WTC11 (cell line): ENCODE data around the gene ZNF605. TPM values are rescaled to one million over a fixed set of nuclear protein-coding genes. Genes with fewer than 3 reads are reported as not detected.
A peak's percentile ranks its signal among the peaks of the same experiment; 100 is the strongest.

ENCODE experiments used
- ATAC-seq: fragments of 200-7000 bp; cut with Tn5 transposase; 2 replicates; pipeline ENCODE4 v1.10.0; 2021; ENCODE audit warnings: mild to moderate bottlenecking, moderate library complexity
- CTCF ChIA-PET: fragments of 300-600 bp; sonication (Branson Sonifier 250); formaldehyde crosslinking; loops from one replicate; lab custom pipeline; 2021; ENCODE audit warnings: antibody characterized with exemption; lab: Charles Lee
- POLR2A ChIA-PET: fragments of 350-600 bp; sonication (Branson Sonifier 250); formaldehyde crosslinking; loops from one replicate; lab custom pipeline; 2021; ENCODE audit warnings: antibody characterized with exemption; lab: Charles Lee
- DNase-seq: peaks from one replicate; pipeline ENCODE4 v3.0.0; 2021; ENCODE audit warnings: low spot score
- H3K27ac Mint-ChIP-seq: 2 replicates; pipeline ENCODE4 v1.8.0; 2021; ENCODE audit warnings: mixed read lengths
- H3K27me3 Mint-ChIP-seq: 2 replicates; pipeline ENCODE4 v1.8.0; 2021; ENCODE audit warnings: low read depth, mild to moderate bottlenecking, moderate library complexity, mixed read lengths
- H3K36me3 Mint-ChIP-seq: 2 replicates; pipeline ENCODE4 v1.8.0; 2021; ENCODE audit warnings: mixed read lengths
- H3K4me1 Mint-ChIP-seq: 2 replicates; pipeline ENCODE4 v1.8.0; 2022; ENCODE audit warnings: mixed read lengths
- H3K4me3 Mint-ChIP-seq: 2 replicates; pipeline ENCODE4 v1.8.0; 2021; ENCODE audit warnings: mild to moderate bottlenecking, moderate library complexity, mixed read lengths
- H3K9me3 Mint-ChIP-seq: 2 replicates; pipeline ENCODE4 v1.8.0; 2021; ENCODE audit warnings: mixed read lengths
- ARID4B ChIP-seq: sonication (generic); formaldehyde crosslinking; IDR thresholded peaks from 2 replicates; pipeline ENCODE4 v1.8.0; 2023; ENCODE audit warnings: missing genetic modification reagents, mild to moderate bottlenecking, borderline replicate concordance
- ATF3 ChIP-seq: sonication (generic); formaldehyde crosslinking; conservative IDR thresholded peaks from 2 replicates; pipeline ENCODE4 v1.8.1; 2022; ENCODE audit warnings: mild to moderate bottlenecking, missing genetic modification reagents
- ATF6 ChIP-seq: sonication (generic); formaldehyde crosslinking; IDR thresholded peaks from 2 replicates; pipeline ENCODE4 v1.8.1; 2023; ENCODE audit warnings: mild to moderate bottlenecking, missing genetic modification reagents
- CBFB ChIP-seq: sonication (generic); formaldehyde crosslinking; IDR thresholded peaks from 2 replicates; pipeline ENCODE4 v1.8.1; 2022; ENCODE audit warnings: mild to moderate bottlenecking, low read depth, missing genetic modification reagents
- CREB1 ChIP-seq: sonication (generic); formaldehyde crosslinking; IDR thresholded peaks from 2 replicates; pipeline ENCODE4 v1.8.0; 2023; ENCODE audit warnings: mild to moderate bottlenecking, missing genetic modification reagents
- ESRRA ChIP-seq: sonication (generic); formaldehyde crosslinking; IDR thresholded peaks from 2 replicates; pipeline ENCODE4 v1.8.1; 2022; ENCODE audit warnings: mild to moderate bottlenecking, missing genetic modification reagents, borderline replicate concordance
- MYBL2 ChIP-seq: sonication (generic); formaldehyde crosslinking; IDR thresholded peaks from 2 replicates; pipeline ENCODE4 v1.8.1; 2023; ENCODE audit warnings: mild to moderate bottlenecking, moderate library complexity, missing genetic modification reagents
- NFE2L1 ChIP-seq: sonication (generic); formaldehyde crosslinking; IDR thresholded peaks from 2 replicates; pipeline ENCODE4 v1.8.1; 2023; ENCODE audit warnings: missing genetic modification reagents
- SMAD3 ChIP-seq: sonication (generic); formaldehyde crosslinking; IDR thresholded peaks from 2 replicates; pipeline ENCODE4 v1.8.0; 2022; ENCODE audit warnings: missing genetic modification reagents, mild to moderate bottlenecking, borderline replicate concordance
- TEAD4 ChIP-seq: sonication (generic); formaldehyde crosslinking; IDR thresholded peaks from 2 replicates; pipeline ENCODE4 v1.8.0; 2022; ENCODE audit warnings: mild to moderate bottlenecking, missing genetic modification reagents
- ZBTB21 ChIP-seq: sonication (generic); formaldehyde crosslinking; IDR thresholded peaks from 2 replicates; pipeline ENCODE4 v1.8.1; 2023; ENCODE audit warnings: mild to moderate bottlenecking, missing genetic modification reagents, borderline replicate concordance
- ZBTB43 ChIP-seq: sonication (generic); formaldehyde crosslinking; IDR thresholded peaks from 2 replicates; pipeline ENCODE4 v1.8.1; 2023; ENCODE audit warnings: mild to moderate bottlenecking, missing genetic modification reagents
- ZMAT4 ChIP-seq: fragments of 250-450 bp; sonication (Bioruptor Pico); IDR thresholded peaks from 2 replicates; pipeline ENCODE4 v1.9.0; 2021; ENCODE audit warnings: mild to moderate bottlenecking
- ZNF138 ChIP-seq: sonication (generic); formaldehyde crosslinking; conservative IDR thresholded peaks from 2 replicates; pipeline ENCODE4 v1.8.1; 2022; ENCODE audit warnings: mild to moderate bottlenecking, moderate library complexity, missing genetic modification reagents
- ZNF416 ChIP-seq: fragments of 250-450 bp; sonication (Bioruptor Pico); IDR thresholded peaks from 2 replicates; pipeline ENCODE4 v1.9.0; 2021; ENCODE audit warnings: mild to moderate bottlenecking, inconsistent platforms
- total RNA-seq: library from RNA; stranded (reverse); gene quantifications from 3 replicates; pipeline ENCODE4 v1.2.3, GENCODE V29; 2021
- TF ChIP-seq, protein P1 (sequence below): sonication (generic); formaldehyde crosslinking; IDR thresholded peaks from 2 replicates; pipeline ENCODE4 v1.8.0; 2022; ENCODE audit warnings: mild to moderate bottlenecking, missing genetic modification reagents
- TF ChIP-seq, protein P2 (sequence below): sonication (generic); formaldehyde crosslinking; IDR thresholded peaks from 2 replicates; pipeline ENCODE4 v1.8.0; 2022; ENCODE audit warnings: mild to moderate bottlenecking, missing genetic modification reagents
- TF ChIP-seq, protein P3 (sequence below): sonication (generic); formaldehyde crosslinking; IDR thresholded peaks from 2 replicates; pipeline ENCODE4 v1.8.1; 2023; ENCODE audit warnings: mild to moderate bottlenecking, moderate library complexity, missing genetic modification reagents

Gene ZNF605
- total RNA-seq, 1 experiment from 2014 or later, result 21.1 TPM

DNA sequence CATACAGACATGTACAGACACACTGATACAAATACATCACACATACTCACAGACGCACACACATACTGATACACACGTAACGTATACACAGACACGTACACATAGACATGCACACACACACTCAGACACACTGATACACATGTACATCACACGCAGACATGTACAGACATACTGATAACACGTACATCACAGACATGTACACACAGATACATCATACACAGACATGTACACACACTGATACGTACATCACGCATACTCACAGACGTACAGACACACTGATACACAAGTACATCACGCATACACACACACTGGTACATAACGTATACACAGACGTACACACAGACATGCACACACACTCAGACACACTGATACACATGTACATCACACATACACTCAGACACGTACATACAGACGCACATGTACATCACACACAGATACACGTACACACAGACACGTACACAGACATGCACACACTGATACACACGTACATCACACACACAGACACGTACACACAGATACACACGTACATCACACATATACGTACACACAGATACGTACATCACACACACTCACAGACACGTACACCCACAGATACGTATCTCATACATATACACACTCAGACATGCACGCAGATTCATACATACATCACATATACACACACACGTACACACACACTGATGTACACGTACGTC, 5.1 kb downstream of the ZNF605 start:
- H3K36me3 Mint-ChIP-seq, result peaks cover 40% of the 10 kb centered on the region
- H3K27me3 Mint-ChIP-seq, result no peaks in the 10 kb centered on the region; the same call in none of the 2 replicates
- H3K9me3 Mint-ChIP-seq, result peaks cover 34% of the 10 kb centered on the region
- ChIA-PET CTCF (no interaction called here), POLR2A (no interaction called here)
- peaks cover 9% of the 10 kb centered on the region for H3K4me1 Mint-ChIP-seq
- no peak overlapping the region for H3K27ac Mint-ChIP-seq
- no peak for DNase-seq
- no peak for ATAC-seq
- no peak overlapping the region for H3K4me3 Mint-ChIP-seq
- TF ChIP-seq, protein P1, sequence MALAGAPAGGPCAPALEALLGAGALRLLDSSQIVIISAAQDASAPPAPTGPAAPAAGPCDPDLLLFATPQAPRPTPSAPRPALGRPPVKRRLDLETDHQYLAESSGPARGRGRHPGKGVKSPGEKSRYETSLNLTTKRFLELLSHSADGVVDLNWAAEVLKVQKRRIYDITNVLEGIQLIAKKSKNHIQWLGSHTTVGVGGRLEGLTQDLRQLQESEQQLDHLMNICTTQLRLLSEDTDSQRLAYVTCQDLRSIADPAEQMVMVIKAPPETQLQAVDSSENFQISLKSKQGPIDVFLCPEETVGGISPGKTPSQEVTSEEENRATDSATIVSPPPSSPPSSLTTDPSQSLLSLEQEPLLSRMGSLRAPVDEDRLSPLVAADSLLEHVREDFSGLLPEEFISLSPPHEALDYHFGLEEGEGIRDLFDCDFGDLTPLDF, result no peak
- 0 out of 2 replicates have a peak, but pooled peaks have one; percentile 53 for TF ChIP-seq ZNF138 (CRISPR knock-in tag)
- no peak for TF ChIP-seq TEAD4 (CRISPR knock-in tag)
- TF ChIP-seq ARID4B (CRISPR knock-in tag), result no peak

DNA sequence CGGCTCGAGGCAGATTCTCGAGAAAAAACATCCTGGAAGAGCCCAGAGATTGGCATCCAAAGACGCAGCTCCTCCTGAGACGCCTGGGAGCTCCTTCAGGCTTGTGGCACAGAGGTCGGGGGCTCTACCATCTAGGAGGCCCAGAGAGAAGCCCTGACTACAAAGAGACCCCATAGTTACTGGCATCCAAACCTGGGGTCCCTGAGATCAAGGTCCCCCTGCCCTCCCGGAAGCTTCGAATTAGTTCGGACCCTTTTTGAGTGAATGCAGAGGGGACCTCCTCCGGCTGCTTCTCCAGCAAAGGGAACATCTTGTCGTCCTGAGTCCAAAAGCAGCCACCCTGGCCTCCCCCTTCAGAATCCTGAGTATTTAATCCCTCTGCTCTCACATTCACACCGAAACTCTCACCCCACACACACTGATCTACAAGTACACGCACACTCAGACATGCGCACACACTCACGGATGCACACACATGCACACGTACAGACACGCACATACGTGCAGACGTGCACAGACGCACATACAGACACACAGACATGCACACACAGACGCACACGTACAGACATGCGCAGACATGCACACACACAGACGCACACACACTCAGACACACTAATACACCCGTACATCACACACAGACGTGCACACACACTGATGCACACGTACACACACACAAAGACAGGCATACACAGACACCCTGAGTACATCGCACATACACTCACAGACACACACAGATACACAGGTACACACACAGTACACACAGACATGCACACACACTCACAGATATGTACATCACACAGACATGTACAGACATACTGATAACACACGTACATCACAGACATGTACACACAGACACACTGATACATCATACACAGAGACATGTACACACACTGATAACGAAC, 5.9 kb downstream of the ZNF605 start:
- no peak for DNase-seq

More for the DNA sequence above, 5.9 kb downstream of the ZNF605 start:
- Mint-ChIP-seq H3K27ac (no peak overlapping the region), H3K9me3 (peaks cover 39% of the 10 kb centered on the region), H3K27me3 (no peaks in the 10 kb centered on the region; the same call in none of the 2 replicates), H3K4me3 (no peak overlapping the region), H3K4me1 (peaks cover 7% of the 10 kb centered on the region), H3K36me3 (peaks cover 46% of the 10 kb centered on the region)
- POLR2A ChIA-PET, result no interaction called here
- ATAC-seq, result no peak
- CTCF ChIA-PET, result no interaction called here
- TF ChIP-seq ZBTB21 (CRISPR knock-in tag), result no peak
- TF ChIP-seq, protein P2, sequence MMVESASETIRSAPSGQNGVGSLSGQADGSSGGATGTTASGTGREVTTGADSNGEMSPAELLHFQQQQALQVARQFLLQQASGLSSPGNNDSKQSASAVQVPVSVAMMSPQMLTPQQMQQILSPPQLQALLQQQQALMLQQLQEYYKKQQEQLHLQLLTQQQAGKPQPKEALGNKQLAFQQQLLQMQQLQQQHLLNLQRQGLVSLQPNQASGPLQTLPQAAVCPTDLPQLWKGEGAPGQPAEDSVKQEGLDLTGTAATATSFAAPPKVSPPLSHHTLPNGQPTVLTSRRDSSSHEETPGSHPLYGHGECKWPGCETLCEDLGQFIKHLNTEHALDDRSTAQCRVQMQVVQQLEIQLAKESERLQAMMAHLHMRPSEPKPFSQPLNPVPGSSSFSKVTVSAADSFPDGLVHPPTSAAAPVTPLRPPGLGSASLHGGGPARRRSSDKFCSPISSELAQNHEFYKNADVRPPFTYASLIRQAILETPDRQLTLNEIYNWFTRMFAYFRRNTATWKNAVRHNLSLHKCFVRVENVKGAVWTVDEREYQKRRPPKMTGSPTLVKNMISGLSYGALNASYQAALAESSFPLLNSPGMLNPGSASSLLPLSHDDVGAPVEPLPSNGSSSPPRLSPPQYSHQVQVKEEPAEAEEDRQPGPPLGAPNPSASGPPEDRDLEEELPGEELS (CRISPR knock-in tag), result no peak
- no peak for TF ChIP-seq ESRRA (CRISPR knock-in tag)
- TF ChIP-seq ATF6 (CRISPR knock-in tag), result no peak
- TF ChIP-seq SMAD3 (CRISPR knock-in tag), result no peak
- TF ChIP-seq, protein P3, sequence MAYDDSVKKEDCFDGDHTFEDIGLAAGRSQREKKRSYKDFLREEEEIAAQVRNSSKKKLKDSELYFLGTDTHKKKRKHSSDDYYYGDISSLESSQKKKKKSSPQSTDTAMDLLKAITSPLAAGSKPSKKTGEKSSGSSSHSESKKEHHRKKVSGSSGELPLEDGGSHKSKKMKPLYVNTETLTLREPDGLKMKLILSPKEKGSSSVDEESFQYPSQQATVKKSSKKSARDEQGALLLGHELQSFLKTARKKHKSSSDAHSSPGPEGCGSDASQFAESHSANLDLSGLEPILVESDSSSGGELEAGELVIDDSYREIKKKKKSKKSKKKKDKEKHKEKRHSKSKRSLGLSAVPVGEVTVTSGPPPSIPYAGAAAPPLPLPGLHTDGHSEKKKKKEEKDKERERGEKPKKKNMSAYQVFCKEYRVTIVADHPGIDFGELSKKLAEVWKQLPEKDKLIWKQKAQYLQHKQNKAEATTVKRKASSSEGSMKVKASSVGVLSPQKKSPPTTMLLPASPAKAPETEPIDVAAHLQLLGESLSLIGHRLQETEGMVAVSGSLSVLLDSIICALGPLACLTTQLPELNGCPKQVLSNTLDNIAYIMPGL (CRISPR knock-in tag), result no peak
- no peak for TF ChIP-seq CREB1 (CRISPR knock-in tag)
- no peak for TF ChIP-seq ZNF138 (CRISPR knock-in tag)
- TF ChIP-seq ATF3 (CRISPR knock-in tag), result no peak
- no peak for TF ChIP-seq ZNF416
- no peak for TF ChIP-seq NFE2L1 (CRISPR knock-in tag)
- no peak for TF ChIP-seq CBFB (CRISPR knock-in tag)
- no peak for TF ChIP-seq ZMAT4 (CRISPR knock-in tag)
- TF ChIP-seq MYBL2 (CRISPR knock-in tag), result no peak
- no peak for TF ChIP-seq ZBTB43 (CRISPR knock-in tag)
